Astrocyte of the spinal cord (primary cell): ENCODE data around the gene CALCOCO1.
A peak's percentile ranks its signal among the peaks of the same experiment; 100 is the strongest.
"Not testable (repeated sequence)": the region's sequence is repeated elsewhere in the genome, so short reads cannot be mapped to it uniquely, and the experiment has no call there.

Experiments used
- DNase-seq: peaks from one replicate; pipeline ENCODE4 v3.0.0; 2011; ENCODE audit warnings: low read depth, low spot score
- H3K4me3 ChIP-seq: 2 replicates; pipeline ENCODE4 v1.5.1; 2011; ENCODE audit warnings: low read depth, mild to moderate bottlenecking, low read length, moderate library complexity
- CTCF ChIP-seq: IDR thresholded peaks from 2 replicates; pipeline ENCODE4 v1.5.1; 2012; ENCODE audit warnings: low read depth, mild to moderate bottlenecking, low read length, inconsistent platforms
- in situ Hi-C: cut with HindIII; loops from 2 replicates; pipeline ENCODE4 v1.10.0; 2017; ENCODE audit warnings: low sequenced_read_pairs

CALCOCO1 gene

GRCh38 chr12:53683494-53683893 lies 43.8 kb downstream of the CALCOCO1 start:
- TF ChIP-seq CTCF = no peak
- no peak for DNase-seq
- H3K4me3 ChIP-seq = no peak overlapping the region
- in situ Hi-C loops = no loop called here

DNA sequence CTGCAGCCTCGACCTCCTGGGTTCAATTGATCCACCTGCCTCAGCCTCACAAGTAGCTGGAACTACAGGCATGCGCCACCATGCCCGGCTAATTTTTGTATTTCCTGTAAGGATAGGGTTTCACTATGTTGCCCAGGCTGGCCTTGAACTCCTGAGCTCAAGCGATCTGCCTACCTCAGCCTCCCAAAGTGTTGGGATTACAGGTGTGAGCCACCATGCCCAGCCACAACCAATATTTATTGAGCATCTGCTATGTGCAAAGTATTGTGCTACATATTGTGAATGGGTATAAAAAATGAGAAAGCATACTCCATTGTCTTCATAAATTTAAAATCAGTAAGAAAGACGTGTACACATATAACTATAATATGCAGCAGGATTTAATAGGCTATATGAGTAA lies 47.2 kb downstream of the CALCOCO1 start:
- DNase-seq, H3K4me3 ChIP-seq, in situ Hi-C loops: not testable (repeated sequence)

DNA sequence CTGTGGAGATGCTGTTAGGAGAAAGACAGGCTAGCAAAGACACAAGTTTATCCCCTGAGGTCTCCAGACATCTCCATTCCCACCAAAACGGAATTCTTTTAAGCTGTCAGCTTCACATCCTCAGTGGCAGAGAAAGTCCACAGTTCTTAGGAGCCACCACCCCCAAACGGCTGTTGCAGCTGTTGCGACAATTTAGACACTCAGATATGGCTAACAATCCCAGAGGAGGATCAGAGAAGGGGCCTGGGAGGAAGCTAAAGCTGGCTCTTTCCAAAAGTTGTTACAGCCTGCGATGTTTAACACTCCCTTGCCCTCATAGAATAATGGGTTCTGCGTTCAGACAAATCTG lies 49.5 kb downstream of the CALCOCO1 start:
- no peak for TF ChIP-seq CTCF
- in situ Hi-C loops = loop anchor here (10.0 kb wide), 1 partner anchor 53 kb away; the partner anchor contains the start of gene ATF7
- H3K4me3 ChIP-seq = no peak overlapping the region
- DNase-seq = no peak

DNA sequence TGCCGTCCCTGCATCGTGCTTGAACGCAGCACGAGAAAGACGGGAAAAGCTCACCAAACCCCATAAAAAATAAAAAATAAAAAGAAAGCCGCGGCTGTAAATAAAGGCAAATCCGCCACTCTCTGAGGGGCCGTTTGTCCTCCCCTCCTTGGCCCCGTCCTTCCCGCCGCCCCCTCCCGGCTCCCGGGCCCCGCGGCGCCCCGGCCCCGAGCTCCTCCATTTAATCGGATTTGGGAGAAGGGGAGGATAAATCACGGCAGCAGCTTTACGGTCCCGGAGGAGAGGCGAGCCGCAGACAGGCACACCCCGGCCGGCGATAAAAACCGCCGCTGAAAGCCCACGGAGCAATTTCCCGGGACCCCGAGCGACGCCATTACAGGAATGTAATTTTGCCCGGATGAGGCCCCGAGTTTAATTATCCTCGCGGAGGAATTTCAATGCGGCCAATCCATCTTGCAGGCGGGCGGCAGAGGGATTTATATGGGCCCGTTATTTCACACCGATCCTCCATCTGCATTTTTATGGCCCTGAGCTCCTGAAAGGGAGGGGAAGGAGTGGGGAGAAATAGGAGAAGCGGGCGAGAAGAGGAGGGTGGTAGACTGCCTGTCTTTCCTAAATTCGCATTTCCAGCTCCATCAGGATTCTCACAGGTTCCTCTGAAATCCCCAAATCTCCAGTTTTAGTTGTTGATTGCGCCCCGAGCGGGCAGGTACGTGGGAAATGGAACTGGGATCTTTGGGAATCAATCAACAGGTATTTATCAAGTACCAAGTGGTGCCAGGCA lies 50.0 kb downstream of the CALCOCO1 start:
- TF ChIP-seq CTCF = no peak
- in situ Hi-C loops = loop anchor here (10.0 kb wide), 1 partner anchor 52 kb away; the partner anchor contains the start of gene ATF7
- H3K4me3 ChIP-seq = peak overlapping the region; percentile 17
- DNase-seq = peak; percentile 28

DNA sequence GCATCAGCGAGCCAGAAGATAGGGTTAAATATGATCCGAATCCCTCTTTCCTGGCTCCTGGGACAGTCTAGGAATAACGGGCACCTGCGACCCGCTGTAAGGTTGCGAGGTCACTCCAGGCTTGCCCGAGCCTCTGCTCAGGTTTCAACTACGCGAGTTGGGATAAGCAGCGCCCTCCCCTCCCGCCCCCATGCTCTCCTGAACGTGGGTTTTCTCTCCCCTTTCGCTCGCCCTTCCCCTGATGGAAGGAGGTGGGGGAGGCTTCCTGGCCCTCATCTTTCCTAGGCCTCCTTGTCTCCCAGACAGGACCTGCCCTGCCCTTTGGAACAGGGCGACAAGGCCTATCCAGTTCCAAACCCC lies 50.6 kb downstream of the CALCOCO1 start:
- H3K4me3 ChIP-seq = peak overlapping the region; percentile 1
- DNase-seq = peak; percentile 55
- no peak for TF ChIP-seq CTCF
- in situ Hi-C loops = loop anchor here (10.0 kb wide), 1 partner anchor 52 kb away; the partner anchor contains the start of gene ATF7

- TF ChIP-seq CTCF = peak; percentile 99
- peak; percentile 99 for DNase-seq
These were observed 51.3 kb downstream of the CALCOCO1 start, which contains the start of gene ATP5MC2 for GRCh38 chr12:53675701-53676607. Gene ATP5MC2 (minus strand): TSS chr12:53676083. CDS start chr12:53672614, 3,469 bp downstream.

More at GRCh38 chr12:53675701-53676607, 51.3 kb downstream of the CALCOCO1 start, which contains the start of gene ATP5MC2:
- in situ Hi-C loops = loop anchor here (10.0 kb wide), 1 partner anchor 51 kb away; the partner anchor contains the start of gene ATF7
- H3K4me3 ChIP-seq = peak within 1 kb of the TSS; percentile 67
